Parathyroid adenoma (tissue), 2 donors: ENCODE data around the gene KIF4B.
"Not testable (repeated sequence)": the region's sequence is repeated elsewhere in the genome, so short reads cannot be mapped to it uniquely, and the experiment has no call there.

Experiments
- H2AFZ ChIP-seq: fragments of 300-600 bp; sonication (generic); one replicate; pipeline ENCODE4 v1.7.0; 2017; ENCODE audit warnings: antibody characterized with exemption, mild to moderate bottlenecking
- H3K27ac ChIP-seq: fragments of 300-600 bp; sonication (generic); one replicate; pipeline ENCODE4 v1.7.0; 2017
- H3K27me3 ChIP-seq: fragments of 300-600 bp; sonication (generic); one replicate; pipeline ENCODE4 v1.7.0; 2017; ENCODE audit warnings: low read length; ENCODE audit not compliant: control insufficient read depth, insufficient read depth
- H3K36me3 ChIP-seq: fragments of 300-600 bp; sonication (generic); one replicate; pipeline ENCODE4 v1.7.0; 2017; ENCODE audit warnings: low read length; ENCODE audit not compliant: control insufficient read depth, insufficient read depth
- H3K4me1 ChIP-seq: fragments of 300-600 bp; sonication (generic); one replicate; pipeline ENCODE4 v1.7.0; 2017; ENCODE audit warnings: control low read depth
- H3K4me2 ChIP-seq: fragments of 300-600 bp; sonication (generic); one replicate; pipeline ENCODE4 v1.7.0; 2017; ENCODE audit warnings: low read length
- H3K4me3 ChIP-seq: fragments of 300-600 bp; sonication (generic); one replicate; pipeline ENCODE4 v1.7.0; 2017; ENCODE audit warnings: low read depth, low read length
- H3K79me2 ChIP-seq: fragments of 300-600 bp; sonication (generic); one replicate; pipeline ENCODE4 v1.7.0; 2017; ENCODE audit warnings: control low read depth
- H3K9ac ChIP-seq: fragments of 300-600 bp; sonication (generic); one replicate; pipeline ENCODE4 v1.7.0; 2017; ENCODE audit warnings: mild to moderate bottlenecking
- H3K9me3 ChIP-seq: fragments of 300-600 bp; sonication (generic); one replicate; pipeline ENCODE4 v1.7.0; 2017; ENCODE audit warnings: low read length; ENCODE audit not compliant: control insufficient read depth
- CTCF ChIP-seq: fragments of 300-600 bp; sonication (generic); IDR thresholded peaks from one replicate; pipeline ENCODE4 v1.7.0; 2017; ENCODE audit warnings: antibody characterized with exemption, mild to moderate bottlenecking
- donor health status: primary hyperparathyroidism.

Gene KIF4B

GRCh38 chr5:154968953-154969352, 44.6 kb upstream of the KIF4B start:
- H3K79me2 ChIP-seq: no peaks in the 10 kb centered on the region
- no peak overlapping the region for H3K27ac ChIP-seq
- H3K4me3 ChIP-seq: no peak overlapping the region
- H2AFZ ChIP-seq: no peak overlapping the region
- H3K9me3 ChIP-seq: no peaks in the 10 kb centered on the region
- H3K4me1 ChIP-seq: no peaks in the 10 kb centered on the region
- TF ChIP-seq CTCF: no peak
- no peak overlapping the region for H3K4me2 ChIP-seq
- no peaks in the 10 kb centered on the region for H3K36me3 ChIP-seq
- H3K9ac ChIP-seq: no peak overlapping the region
- H3K27me3 ChIP-seq: no peaks in the 10 kb centered on the region

- no peaks in the 10 kb centered on the region for H3K79me2 ChIP-seq
- no peaks in the 10 kb centered on the region for H3K27me3 ChIP-seq
- no peak overlapping the region for H3K4me2 ChIP-seq
- no peaks in the 10 kb centered on the region for H3K9me3 ChIP-seq
- H3K27ac ChIP-seq: no peak overlapping the region
- no peaks in the 10 kb centered on the region for H3K36me3 ChIP-seq
- H3K9ac ChIP-seq: no peak overlapping the region
- TF ChIP-seq CTCF: no peak
- H3K4me3 ChIP-seq: no peak overlapping the region
- H2AFZ ChIP-seq: no peak overlapping the region
- H3K4me1 ChIP-seq: no peaks in the 10 kb centered on the region
These were observed 42.8 kb upstream of the KIF4B start for GRCh38 chr5:154970759-154971158.

GRCh38 chr5:154971501-154971900, 42.1 kb upstream of the KIF4B start:
- no peaks in the 10 kb centered on the region for H3K79me2 ChIP-seq
- no peaks in the 10 kb centered on the region for H3K9me3 ChIP-seq
- no peak overlapping the region for H3K27ac ChIP-seq
- no peaks in the 10 kb centered on the region for H3K36me3 ChIP-seq
- H3K9ac ChIP-seq: no peak overlapping the region
- no peaks in the 10 kb centered on the region for H3K4me1 ChIP-seq
- TF ChIP-seq CTCF: no peak
- H3K27me3 ChIP-seq: no peaks in the 10 kb centered on the region
- H3K4me3 ChIP-seq: no peak overlapping the region
- no peak overlapping the region for H3K4me2 ChIP-seq
- H2AFZ ChIP-seq: no peak overlapping the region

GRCh38 chr5:154972476-154973080, 41.0 kb upstream of the KIF4B start:
- H3K27ac ChIP-seq: no peak overlapping the region

GRCh38 chr5:154976082-154976481, 37.5 kb upstream of the KIF4B start:
- H3K27ac ChIP-seq, H3K27me3 ChIP-seq, H3K36me3 ChIP-seq, H3K4me2 ChIP-seq, H3K4me1 ChIP-seq, H2AFZ ChIP-seq, H3K4me3 ChIP-seq, H3K9ac ChIP-seq, H3K9me3 ChIP-seq, H3K79me2 ChIP-seq: not testable (repeated sequence)

More at GRCh38 chr5:154972476-154973080, 41.0 kb upstream of the KIF4B start:
- Histone ChIP-seq H3K9ac (no peak overlapping the region), H3K27me3 (no peaks in the 10 kb centered on the region), H3K36me3 (no peaks in the 10 kb centered on the region), H2AFZ (no peak overlapping the region), H3K4me3 (no peak overlapping the region), H3K9me3 (no peaks in the 10 kb centered on the region), H3K79me2 (no peaks in the 10 kb centered on the region), H3K4me2 (no peak overlapping the region), H3K4me1 (no peaks in the 10 kb centered on the region)
- TF ChIP-seq CTCF: peak; percentile 40
